CD4-positive, alpha-beta T cell treated with Interferon alpha-2 for 1 hour (primary cell): Measurements from ENCODE around the gene FRMD5.
A peak's percentile ranks its signal among the peaks of the same experiment; 100 is the strongest.
"Not testable (repeated sequence)": the region's sequence is repeated elsewhere in the genome, so short reads cannot be mapped to it uniquely, and the experiment has no call there.

Source experiments
- DNase-seq, 2 donors: peaks; one replicate each; pipeline ENCODE4 v3.0.0-alpha.2; 2020 to 2022

The FRMD5 gene

GRCh38 chr15:43826508-43827341, 368.3 kb downstream of the FRMD5 start, which contains the start of gene WDR76:
TSS of gene WDR76 (plus strand) at chr15:43827002. CDS start at chr15:43827033, 31 bp downstream.
- peak; percentile 70 to 79 for DNase-seq

- no peak for DNase-seq
Measured at GRCh38 chr15:43826029-43826507, 369.0 kb downstream of the FRMD5 start.

- not testable (repeated sequence) for DNase-seq
Measured at GRCh38 chr15:43825305-43825704, 369.8 kb downstream of the FRMD5 start.

GRCh38 chr15:43824302-43825246, 370.5 kb downstream of the FRMD5 start, which contains the start of gene MFAP1:
TSS of gene MFAP1 (minus strand) at chr15:43824690. CDS start at chr15:43824569, 121 bp downstream.
- peak; percentile 95 for DNase-seq

GRCh38 chr15:43821505-43821904, 373.6 kb downstream of the FRMD5 start:
- DNase-seq = no peak
